ENCODE measurements around the gene ABHD16A. TPM values are rescaled to one million over a fixed set of nuclear protein-coding genes. Genes with fewer than 3 reads are reported as not detected.

The ABHD16A gene
- total RNA-seq, 2 experiments from 2014 or later: 28.6 to 32.7 TPM

GRCh38 chr6:31652925-31653724 lies 50.0 kb downstream of the ABHD16A start:
- no peaks in the 10 kb centered on the region for H3K9me2 ChIP-seq (ENCODE audit: insufficient read depth, low read length)
- ChIA-PET POLR2A (interaction anchor here (0.6 to 4.0 kb wide), 18 partner anchors 8 to 539 kb away, joined by 3 to 19 read pairs (median 4); partner anchors contain the start of genes C6orf47, CSNK2B, DDX39B and EGFL8), CTCF (ENCODE audit: unreplicated experiment) (interaction anchor here (0.6 kb wide), 1 partner anchor 117 kb away, joined by 8 read pairs; no protein-coding TSS in a partner anchor)
- TSS peak; percentile 99 for BruUV-seq (replicated peaks)
- H3K4me2 ChIP-seq (ENCODE audit: low read length): peak overlapping the region; percentile 78
- intact Hi-C loops (cut with micrococcal nuclease; ENCODE audit: unreplicated experiment): loop anchor here (1.0 kb wide), 4 partner anchors 12 to 111 kb away; partner anchors contain the start of genes ATP6V1G2, DDX39B and PRRC2A
- peak overlapping the region; percentile 76 for H3K4me3 ChIP-seq (ENCODE audit: low read depth, low read length, poor library complexity, severe bottlenecking)
- 0 out of 2 replicates have a peak, but pooled peaks cover 4% of the 10 kb centered on the region for H4K20me1 ChIP-seq (ENCODE audit: insufficient read depth, low read length)
- peaks cover 19% of the 10 kb centered on the region for H3K4me1 ChIP-seq (ENCODE audit: insufficient read depth, low read length, poor library complexity, severe bottlenecking)
- no peaks in the 10 kb centered on the region for H3K9me3 ChIP-seq (ENCODE audit: low read length)
- peak; percentile 97 for DNase-seq (ENCODE audit: low spot score)
- H3K79me2 ChIP-seq (ENCODE audit: insufficient read depth, low read depth, low read length): peaks cover 32% of the 10 kb centered on the region
- peak overlapping the region; percentile 5; the same call in 1 of the 2 replicates for H2AFZ ChIP-seq (ENCODE audit: low read length)
- TF ChIP-seq EZH2phosphoT487 (IDR thresholded peaks at IDR 0.05; ENCODE audit: borderline replicate concordance, low read depth, low read length) (no peak), CTCF (conservative IDR thresholded peaks at IDR 0.05; ENCODE audit: low read length) (peak; percentile 59)
- peak overlapping the region; percentile 75 for H3K27ac ChIP-seq (ENCODE audit: low read depth, low read length, poor library complexity, severe bottlenecking)
- H3K36me3 ChIP-seq (ENCODE audit: insufficient read depth, low read length): peaks cover 30% of the 10 kb centered on the region

- Histone ChIP-seq H3K4me2 (ENCODE audit: low read length) (peak overlapping the region; percentile 78), H3K36me3 (ENCODE audit: insufficient read depth, low read length) (peaks cover 43% of the 10 kb centered on the region), H3K79me2 (ENCODE audit: insufficient read depth, low read depth, low read length) (peaks cover 32% of the 10 kb centered on the region), H3K9me2 (ENCODE audit: insufficient read depth, low read length) (no peaks in the 10 kb centered on the region), H3K9me3 (ENCODE audit: low read length) (no peaks in the 10 kb centered on the region), H3K27ac (ENCODE audit: low read depth, low read length, poor library complexity, severe bottlenecking) (peak overlapping the region; percentile 75), H3K4me1 (ENCODE audit: insufficient read depth, low read length, poor library complexity, severe bottlenecking) (peaks cover 16% of the 10 kb centered on the region), H3K4me3 (ENCODE audit: low read depth, low read length, poor library complexity, severe bottlenecking) (peak overlapping the region; percentile 76), H2AFZ (ENCODE audit: low read length) (no peak overlapping the region), H4K20me1 (ENCODE audit: insufficient read depth, low read length) (0 out of 2 replicates have a peak, but pooled peaks cover 4% of the 10 kb centered on the region)
- no peak for DNase-seq (ENCODE audit: low spot score)
- POLR2A ChIA-PET: interaction anchor here (0.6 to 4.0 kb wide), 12 partner anchors 10 to 1675 kb away, joined by 3 to 19 read pairs (median 4); partner anchors contain the start of genes C6orf47, DDX39B and PRRC2A
- CTCF ChIA-PET (ENCODE audit: unreplicated experiment): no interaction called here
- BruUV-seq (replicated peaks): no TSS peak
- intact Hi-C loops (cut with micrococcal nuclease; ENCODE audit: unreplicated experiment): loop anchor here (1.0 kb wide), 4 partner anchors 14 to 109 kb away; partner anchors contain the start of genes ATP6V1G2, DDX39B and PRRC2A
- TF ChIP-seq CTCF (conservative IDR thresholded peaks at IDR 0.05; ENCODE audit: low read length): no peak
- no peak for TF ChIP-seq EZH2phosphoT487 (IDR thresholded peaks at IDR 0.05; ENCODE audit: borderline replicate concordance, low read depth, low read length)
These were observed 51.4 kb downstream of the ABHD16A start for GRCh38 chr6:31651602-31652191.

All from OCI-LY7 (cell line).